ENCODE measurements around the gene SNRNP27.
"Not testable (repeated sequence)": the region's sequence is repeated elsewhere in the genome, so short reads cannot be mapped to it uniquely, and the experiment has no call there.

Gene SNRNP27, protein sequence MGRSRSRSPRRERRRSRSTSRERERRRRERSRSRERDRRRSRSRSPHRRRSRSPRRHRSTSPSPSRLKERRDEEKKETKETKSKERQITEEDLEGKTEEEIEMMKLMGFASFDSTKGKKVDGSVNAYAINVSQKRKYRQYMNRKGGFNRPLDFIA

DNA sequence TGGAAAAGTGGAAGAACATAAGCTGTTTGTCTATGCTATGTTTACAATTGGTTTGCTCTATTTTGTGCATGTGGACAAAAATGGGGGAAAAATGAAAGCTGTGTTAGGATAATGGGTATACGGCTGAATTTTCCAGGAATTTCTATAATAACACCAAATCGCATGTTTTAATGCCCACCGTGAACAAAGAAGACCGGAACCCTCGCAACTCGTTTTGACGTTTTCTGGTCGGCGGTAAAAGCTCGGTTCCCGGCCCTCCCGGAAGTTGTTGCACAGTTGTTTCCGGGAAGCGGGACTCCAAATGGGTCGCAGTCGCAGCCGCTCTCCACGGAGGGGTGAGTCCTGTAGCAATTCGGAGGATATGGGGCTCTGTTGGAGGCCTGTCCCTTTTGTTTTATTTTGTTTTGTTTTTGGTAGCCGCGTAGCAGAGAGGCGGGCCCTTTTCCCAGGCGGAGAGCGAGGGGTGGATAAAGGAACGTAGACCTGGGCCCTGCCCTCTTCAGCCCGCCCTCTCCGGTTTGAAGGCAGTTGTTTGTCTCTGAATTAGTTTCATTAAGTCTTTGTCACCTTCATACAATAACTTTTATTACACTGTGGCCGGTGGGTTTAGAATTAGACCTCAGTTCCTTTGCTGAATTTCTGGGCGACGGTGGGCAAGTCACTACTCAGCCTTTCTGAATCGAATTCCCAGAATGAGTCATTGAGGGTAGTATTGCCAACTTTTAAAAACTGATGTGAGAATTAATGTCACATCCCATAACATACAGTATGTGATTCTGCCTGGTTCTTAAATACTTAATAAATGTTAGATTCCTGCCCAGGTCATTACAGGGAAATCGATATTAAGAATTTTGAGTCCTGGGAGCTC, at the start of gene SNRNP27:
SNRNP27 (plus strand) TSS at position 273 of the 868 bp plus-strand sequence; CDS start at position 302, 29 bp downstream.
- DNase-seq, result peak; percentile 59 to 86 (median 70)

DNA sequence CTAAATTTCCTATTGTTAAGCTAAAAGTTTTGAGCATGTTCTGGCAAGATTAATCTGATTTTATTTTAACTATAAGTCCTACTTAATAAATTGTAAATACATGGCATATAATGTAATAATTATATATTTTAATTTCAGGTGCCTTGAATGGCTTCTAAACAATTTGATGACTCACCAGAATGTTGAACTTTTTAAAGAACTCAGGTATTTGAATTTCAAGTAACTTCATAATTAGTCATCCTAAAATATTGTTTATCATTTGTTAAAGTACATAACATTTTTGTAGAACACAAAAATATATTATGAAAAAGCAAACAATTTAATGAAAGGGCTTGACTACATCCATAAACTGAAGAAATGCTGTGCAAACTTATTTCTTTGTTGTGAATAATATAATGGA, 49.8 kb upstream of the SNRNP27 start:
- no peak for DNase-seq

DNA sequence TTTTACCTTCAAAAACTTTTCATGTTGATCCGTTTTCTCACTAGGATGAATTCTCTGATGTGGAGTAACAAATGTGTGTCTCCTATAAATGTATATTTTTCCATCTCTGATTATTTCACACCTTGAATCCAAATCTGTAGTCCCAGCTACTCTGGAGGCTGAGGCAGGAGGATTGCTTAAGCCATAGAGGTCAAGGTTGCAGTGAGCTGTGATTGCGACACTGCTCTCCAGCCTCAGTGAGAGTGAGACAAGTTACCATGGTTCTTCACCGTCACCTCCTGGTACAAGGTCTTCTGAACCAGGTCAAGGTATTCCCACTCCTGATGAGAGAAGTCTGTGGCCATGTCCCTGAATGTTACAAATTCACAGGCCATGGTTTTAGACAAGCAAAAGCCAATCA, 49.2 kb upstream of the SNRNP27 start:
- no peak for DNase-seq

DNA sequence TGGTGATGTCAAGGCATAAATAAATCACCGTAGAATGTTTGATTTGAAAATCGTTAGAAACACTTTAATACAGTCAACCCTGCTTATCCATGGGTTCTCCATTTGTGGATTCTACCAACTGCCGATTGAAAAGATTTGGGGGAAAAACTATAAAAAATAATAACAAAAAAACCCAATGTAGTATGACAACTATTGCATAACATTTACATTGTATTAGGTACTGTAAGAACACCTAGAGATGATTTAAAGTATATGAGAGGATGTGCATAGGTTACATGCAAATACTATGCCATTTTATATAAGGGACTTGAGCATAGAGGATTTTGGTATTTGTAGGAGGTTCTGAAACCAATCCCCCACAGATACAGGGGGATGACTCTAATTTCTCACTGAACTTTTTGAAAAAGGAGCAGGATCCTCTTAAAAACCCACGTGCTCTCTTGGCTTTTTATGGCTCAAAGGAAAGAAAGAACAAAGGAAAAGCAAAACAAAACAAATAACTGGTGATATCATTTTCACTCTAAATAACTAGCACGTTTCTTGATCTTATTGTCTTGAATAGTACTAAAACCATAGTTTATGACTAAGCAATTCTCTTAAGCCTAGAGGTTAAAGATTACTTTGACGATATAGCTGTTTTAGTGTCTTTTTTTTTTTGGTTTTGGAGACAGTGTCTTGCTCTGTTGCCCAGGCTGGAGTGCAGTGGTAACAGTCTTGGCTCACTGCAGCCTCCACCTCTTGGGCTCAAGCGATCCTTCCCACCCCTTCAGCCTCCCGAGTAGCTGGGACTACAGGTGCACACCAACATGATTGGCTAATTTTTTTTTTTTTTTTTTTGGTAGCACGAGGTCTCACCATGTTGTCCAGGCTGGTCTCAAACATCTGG, 47.3 kb upstream of the SNRNP27 start:
- no peak for DNase-seq

DNA sequence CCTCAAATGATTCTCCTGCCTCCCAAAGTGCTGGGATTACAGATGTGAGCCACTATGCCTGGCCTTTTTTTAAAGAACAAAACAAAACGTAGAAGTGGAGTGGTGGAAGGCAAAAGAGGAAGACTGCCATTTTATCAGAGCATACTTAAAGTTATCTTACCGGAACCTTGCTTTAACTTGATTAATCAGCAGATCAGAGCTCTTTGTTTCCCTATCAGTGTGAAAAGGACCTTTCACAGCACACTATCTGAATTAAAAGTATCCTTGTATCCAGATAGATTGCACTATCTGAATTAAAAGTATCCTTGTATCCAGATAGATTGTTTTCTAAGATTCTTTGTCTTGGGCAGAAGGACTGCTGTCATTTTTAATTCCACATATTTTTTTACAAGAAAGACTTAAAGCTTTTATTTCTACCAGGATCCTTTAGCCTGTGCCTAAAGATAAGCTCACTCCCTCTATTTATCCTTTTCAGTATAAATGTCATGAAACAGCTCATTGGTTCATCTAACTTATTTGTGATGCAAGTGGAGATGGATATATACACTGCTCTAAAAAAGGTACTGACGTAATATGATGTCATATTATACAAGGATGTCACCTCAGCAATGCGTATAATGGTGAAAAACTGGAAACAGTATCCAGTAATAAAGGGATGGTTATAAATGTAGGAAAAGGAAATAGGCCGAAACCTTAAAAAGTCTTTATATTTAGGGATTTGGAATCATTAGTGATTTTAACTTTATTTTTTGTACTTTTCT, 46.5 kb upstream of the SNRNP27 start:
- no peak for DNase-seq

DNA sequence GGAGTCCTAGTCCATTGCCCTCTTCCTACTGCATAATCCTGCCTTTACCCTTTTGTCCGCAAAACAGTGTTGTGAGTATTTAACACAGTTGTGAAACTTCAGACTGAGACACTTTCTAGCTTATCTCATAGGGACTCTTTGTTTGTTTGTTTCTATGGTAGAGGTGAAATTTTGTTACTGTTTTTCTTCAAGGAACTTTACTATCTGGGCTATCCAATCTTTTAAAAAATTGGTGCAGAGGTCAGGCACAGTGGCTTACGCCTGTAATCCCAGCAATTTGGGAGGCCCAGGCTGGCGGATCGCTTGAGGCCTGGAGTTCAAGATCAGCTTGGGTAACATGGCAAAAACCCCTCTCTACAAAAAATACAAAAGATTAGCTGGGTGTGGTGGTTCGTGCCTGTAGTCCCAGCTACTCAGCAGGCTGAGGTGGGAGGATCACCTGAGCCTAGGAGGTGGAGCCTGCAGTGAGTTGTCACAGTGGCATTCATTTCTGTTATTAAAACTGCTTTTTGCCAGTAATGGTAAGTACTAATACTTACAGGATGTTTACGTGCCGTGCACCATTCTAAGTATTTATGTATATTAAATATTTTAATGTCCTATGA, 45.5 kb upstream of the SNRNP27 start:
- no peak for DNase-seq

DNA sequence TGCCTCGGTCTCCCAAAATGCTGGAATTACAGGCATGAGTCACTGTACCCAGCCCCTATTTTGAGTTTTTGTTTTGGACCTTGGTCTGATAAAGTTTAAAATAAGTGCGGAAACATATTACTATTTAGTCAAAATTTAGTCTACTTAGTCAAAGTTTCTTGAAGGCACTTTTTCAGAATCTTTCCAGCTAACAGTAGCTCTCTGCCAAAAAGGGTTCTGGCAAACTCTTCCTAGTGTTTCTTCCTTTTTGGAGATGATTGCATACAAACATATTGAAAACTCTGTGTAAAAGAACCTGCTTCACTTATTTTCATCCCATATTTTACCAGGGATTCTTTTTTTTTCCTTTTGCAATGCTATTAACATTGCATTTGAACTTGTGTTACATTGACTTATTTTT, 35.5 kb upstream of the SNRNP27 start:
- DNase-seq, result no peak

DNA sequence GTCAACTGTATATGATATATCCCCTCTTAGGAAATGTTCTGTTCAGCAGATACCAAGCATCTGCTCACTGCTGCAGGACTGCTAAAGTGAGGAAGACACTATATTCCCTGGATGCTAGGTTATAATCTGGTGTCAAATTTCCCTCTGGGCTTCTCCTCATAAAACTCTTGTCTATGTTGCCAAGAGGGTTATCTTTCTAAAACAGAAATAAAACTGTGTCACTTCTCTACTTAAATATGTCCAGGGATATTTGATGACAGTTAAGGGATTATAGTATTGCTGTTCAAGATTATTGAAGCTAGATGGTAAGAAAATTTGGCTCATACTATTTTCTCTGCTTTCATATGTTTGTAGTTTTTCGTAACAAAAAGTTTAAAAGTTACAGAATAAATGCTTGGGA, 30.5 kb upstream of the SNRNP27 start:
- no peak for DNase-seq

DNA sequence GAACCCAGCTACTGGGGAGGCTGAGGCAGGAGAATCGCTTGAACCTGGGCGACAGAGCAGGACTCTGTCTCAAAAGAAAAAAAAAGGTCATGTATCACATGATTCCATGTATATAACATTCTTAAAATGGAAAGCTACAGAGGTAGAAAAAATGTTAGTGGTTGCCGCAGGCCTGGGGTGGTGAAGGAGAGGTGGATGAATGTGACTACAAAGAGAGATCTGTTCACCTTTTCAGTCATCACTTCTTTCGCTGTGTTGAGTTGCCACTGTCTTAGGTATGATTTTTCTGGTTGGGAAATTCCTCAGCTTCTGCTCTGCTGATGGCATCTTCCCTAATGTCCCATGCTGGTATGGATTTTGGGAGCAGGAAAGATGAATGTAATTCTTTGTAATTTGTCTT, 5.3 kb upstream of the SNRNP27 start:
- no peak for DNase-seq

DNA sequence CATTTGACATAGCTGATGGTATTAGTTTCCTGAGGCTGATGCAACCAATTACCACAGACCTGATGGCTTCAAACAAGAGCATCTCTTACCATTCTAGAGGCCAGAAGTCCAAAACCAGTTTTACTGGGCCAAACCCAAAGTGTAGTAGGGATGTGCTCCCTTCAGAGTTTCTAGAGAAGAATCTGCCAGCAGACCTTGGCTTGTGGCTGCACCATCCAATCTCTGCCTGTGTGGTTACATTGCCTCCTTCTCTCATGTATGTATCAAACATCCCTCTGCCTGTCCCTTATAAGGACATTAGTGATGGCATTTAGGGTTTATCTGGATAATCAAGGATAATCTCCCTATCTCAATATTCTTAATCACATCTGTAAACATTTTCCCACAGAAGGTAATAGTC, 4.5 kb upstream of the SNRNP27 start:
- DNase-seq, result no peak

DNA sequence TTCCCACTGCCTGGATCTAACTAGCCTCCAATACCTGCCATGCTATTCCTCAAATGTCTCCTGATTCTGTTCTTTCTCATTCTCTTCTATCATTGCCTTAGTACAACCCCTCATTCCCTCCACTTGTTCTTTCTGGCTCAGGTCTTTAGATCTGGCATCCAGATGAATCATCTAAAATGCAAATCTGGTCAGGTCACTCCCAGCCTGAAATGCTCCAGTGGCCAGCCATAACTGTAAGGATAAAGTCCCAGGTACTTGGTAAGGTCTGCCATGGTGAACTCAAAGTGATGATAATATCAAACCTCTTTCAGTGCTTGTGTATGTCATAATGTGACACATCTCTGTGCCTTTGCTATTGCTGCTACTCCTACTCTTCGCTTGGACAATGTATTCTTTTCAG, 2.9 kb upstream of the SNRNP27 start:
- no peak for DNase-seq

DNA sequence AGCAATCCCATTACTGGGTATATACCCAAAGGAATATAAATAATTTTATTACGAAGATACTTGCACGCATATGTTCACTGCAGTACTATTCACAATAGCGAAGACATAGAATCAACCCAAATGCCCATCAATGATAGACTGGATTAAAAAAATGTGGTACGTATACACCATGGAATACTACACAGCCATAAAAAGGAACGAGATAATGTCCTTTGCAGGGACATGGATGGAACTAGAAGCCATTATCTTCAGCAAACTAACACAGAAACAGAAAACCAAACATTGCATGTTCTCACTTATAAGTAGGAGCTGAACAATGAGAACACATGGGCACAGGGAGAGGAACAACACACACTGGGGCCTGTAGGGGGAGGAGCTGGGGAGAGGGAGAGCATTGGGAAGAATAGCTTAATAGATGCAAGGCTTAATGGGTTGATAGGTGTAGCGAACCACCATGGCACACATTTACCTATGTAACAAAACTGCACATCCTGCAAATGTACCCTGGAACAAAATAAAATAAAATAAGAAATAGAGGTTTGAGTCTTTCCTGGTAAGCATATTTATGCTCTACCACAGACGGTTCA, 825 bp upstream of the SNRNP27 start:
- not testable (repeated sequence) for DNase-seq

DNA sequence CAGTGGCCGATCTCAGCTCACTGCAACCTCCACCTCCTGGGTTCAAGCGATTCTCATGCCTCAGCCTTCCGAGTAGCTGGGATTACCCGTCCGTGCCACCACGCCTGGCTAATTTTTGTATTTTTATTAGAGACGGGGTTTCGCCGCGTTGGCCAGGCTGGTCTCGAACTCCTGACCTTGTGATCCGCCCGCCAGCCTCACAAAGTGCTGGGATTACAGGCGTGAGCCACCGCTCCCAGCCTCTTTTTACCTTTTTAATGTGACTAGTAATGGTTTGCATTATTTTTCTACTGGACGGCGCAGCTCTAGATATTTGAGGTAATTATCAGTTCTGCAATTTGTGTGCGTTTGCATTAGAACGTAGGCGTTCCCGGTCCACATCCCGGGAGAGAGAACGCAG, 981 bp downstream of the SNRNP27 start:
- not testable (repeated sequence) for DNase-seq

DNA sequence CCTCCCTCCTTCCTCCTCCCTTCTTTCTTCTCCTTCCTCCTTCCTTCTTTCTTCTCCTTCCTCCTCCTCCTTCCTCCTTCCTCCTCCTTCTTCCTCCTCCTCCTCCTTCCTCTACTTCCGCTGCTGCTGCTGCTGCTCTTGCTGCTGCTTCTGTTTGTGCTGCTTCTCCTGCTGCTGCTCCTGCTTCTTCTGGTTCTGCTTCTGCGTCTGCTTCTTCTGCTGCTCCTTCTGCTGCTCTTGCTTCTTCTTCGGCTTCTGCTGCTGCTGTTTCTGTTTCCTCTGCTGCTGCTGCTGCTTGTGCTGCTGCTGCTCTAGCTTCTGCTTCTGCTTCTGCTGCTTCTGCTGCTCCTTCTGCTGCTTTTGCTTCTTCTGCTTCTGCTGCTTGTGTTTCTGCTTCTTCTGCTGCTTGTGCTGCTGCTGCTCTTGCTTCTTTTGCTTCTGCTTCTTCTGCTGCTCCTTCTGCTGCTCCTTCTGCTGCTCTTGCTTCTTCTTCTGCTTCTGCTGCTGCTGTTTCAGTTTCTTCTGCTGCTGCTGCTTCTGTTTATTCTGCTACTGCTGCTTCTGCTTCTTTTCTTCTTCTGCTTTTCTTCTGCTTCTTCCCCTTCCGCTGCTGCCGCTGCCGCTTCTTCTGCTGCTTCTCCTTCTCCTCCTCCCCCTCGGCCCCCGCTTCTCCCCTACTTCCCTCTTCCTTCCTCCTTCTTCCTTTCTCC, 8.6 kb downstream of the SNRNP27 start:
- DNase-seq, result peak in 4 of 6 experiments; percentile 3 to 25 (median 12)

DNA sequence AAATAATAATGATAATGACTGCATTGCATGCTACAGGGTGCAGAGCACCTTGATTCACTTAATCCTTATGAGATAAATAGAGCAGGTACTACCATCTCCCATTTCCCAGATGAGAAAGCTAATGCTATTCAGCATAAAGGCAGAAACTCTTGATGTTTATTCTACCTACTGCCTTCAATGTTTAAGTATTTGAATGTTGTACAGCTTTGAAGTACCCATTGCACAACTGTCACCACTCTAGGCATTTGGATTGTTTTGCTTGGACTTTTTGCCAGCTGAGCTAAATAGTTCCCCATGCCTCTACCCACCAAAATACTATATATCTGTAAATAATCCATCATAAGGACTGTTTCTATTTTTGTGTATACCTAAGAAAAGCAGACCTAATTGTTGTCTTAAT, 13.5 kb downstream of the SNRNP27 start:
- no peak for DNase-seq

DNA sequence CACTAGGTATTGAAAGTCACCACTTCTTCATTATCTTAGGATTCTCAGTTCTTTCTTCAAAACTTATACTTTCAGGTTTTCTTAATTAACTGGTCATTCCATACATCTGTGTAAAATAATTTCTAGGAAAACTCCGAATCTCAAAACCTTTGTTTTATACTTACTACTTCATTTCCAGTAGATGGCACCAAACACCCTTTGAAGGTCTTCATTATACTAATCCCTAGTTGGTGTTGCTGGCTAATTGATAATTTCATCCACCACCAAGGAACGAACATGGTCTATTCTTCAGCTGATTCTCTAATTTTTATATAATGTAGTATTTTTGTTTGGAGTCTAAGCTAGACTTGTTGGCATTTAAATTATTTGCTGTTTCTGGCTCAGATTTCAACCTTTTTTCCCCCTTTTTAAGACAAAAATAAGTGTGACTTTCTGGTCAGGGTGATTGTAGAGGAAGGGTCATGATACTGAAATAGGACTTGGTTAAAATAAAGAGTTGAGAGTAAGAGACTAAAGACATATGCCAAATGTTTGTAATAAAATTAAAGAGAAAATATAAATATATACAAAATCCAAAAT, 18.3 kb downstream of the SNRNP27 start:
- peak in 3 of 6 experiments; percentile 38 to 69 (median 67) for DNase-seq

DNA sequence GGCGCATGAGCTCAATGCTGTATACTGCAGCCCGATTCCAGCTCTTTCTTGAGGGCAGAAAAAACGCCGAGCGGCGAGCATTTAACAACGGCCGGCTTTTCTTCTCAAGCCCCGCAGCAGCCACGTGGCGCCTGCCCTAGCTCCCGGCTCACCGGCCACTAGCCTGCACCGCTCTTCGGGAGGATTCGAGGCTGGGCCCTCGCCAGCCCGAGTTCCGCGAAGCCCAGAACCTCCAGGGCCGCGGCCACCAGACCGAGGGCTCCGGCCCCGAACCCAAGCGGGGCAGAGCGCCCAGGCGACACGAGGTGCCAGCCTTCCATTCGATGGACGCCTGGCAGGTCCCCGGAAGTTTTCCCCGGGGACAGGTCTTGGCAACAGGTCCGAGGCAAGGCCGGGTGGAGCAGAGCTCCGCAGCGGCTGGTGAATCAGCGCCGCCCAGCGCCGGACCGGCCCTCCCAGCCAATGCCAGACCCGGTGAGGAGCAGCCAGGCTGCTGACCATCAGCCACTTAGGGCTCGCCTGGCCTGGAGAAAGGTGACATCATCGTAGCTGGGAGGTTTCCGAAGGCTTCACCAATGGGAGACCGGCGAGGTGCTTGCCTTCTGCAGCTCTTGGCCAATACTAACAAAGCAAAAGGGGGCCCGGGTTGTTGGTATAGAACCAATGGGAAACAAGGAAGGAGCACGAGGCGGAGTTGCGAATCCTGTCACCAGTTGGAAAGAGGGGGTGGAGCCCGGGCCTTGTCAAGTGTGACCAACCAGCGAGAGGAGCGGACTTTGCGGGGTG, 20.6 kb downstream of the SNRNP27 start:
- peak; percentile 40 to 100 (median 100) for DNase-seq

DNA sequence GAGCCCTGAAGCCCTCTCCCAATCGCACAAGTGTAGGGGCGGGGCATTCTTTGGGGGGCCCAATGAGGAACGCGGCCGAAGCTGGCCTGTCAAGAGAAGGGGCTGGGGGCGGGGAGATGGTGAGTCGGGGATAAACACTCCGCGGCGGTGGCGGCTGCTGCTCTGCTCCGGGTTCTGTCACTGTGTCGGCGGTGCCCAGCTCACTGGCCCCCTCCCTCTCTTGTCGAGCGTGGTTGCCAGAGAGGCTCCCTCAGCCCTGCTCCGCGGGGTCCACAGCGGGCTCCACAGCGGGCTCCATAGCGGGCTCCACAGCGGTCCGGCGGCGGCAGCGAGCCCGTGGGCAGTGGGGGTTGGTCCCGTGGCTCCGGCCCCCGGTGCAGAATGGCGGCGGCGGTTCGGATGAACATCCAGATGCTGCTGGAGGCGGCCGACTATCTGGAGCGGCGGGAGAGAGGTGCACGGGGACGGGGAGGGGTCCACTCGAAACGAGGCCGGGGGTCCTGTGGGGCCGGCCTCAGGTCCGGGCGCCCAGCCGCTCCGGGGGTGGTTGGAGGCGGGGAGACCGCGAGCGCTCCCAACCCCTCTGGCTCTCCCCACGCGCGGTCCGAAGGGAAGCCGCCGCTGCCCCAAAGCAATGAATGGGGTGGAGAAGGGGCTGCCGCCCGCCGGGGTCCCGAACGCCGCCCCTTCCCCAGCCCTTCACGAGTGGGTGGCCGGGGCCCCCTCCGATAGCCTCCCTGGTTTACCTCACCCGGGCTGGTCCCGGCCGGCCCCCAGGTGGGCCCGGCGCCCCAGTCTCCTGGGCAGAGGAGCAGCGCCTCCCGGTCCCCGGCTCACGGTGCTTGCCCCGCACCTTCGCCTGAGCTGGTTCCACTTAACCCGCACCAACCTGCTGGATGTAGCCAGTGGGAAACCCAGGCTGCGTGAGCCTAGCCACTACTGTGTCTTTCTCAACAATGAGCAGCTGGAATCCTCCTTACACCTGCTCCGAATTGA, 21.5 kb downstream of the SNRNP27 start, which contains the start of gene MXD1:
MXD1 (plus strand) TSS at position 160 of the 996 bp plus-strand sequence; CDS start at position 382, 222 bp downstream.
- peak in 3 of 6 experiments; percentile 13 to 97 (median 27) for DNase-seq

Data from stimulated activated naive CD4-positive, alpha-beta T cell (primary cell).